Testis (tissue), 3 donors: ENCODE measurements around the gene DOK6. TPM values are rescaled to one million over a fixed set of nuclear protein-coding genes. Genes with fewer than 3 reads are reported as not detected.

ENCODE experiments used
- DNase-seq: peaks from one replicate; pipeline ENCODE4 v3.0.0-alpha.2; 2019
- H3K27ac ChIP-seq, 2 donors: fragments of 200-600 bp; sonication (generic); one replicate each; pipeline ENCODE4 v1.5.1; 2019
- H3K27me3 ChIP-seq: fragments of 200-600 bp; sonication (generic); one replicate; pipeline ENCODE4 v1.5.1; 2019
- H3K36me3 ChIP-seq: fragments of 200-600 bp; sonication (generic); one replicate; pipeline ENCODE4 v1.5.1; 2017; ENCODE audit warnings: low read depth; ENCODE audit errors: missing control alignments
- H3K4me1 ChIP-seq: fragments of 200-600 bp; sonication (generic); one replicate; pipeline ENCODE4 v1.5.1; 2019
- H3K4me3 ChIP-seq, 2 donors: fragments of 200-600 bp; sonication (generic); one replicate each; pipeline ENCODE4 v1.5.1; 2017 to 2019
- H3K9me3 ChIP-seq: fragments of 200-600 bp; sonication (generic); one replicate; pipeline ENCODE4 v1.5.1; 2017
- CTCF ChIP-seq, 3 experiments: fragments of 450-650 bp in 2 of 3; fragments of 200-600 bp in 1 of 3; sonication (generic) in 1 of 3; IDR thresholded peaks; one replicate each; pipeline ENCODE4 v1.5.1; 2016 to 2019; ENCODE audit warnings: antibody characterized with exemption in 3 of 3, mild to moderate bottlenecking in 2 of 3, moderate library complexity in 1 of 3
- POLR2A ChIP-seq: fragments of 450-650 bp; IDR thresholded peaks from one replicate; pipeline ENCODE4 v1.6.1; 2017; ENCODE audit warnings: antibody characterized with exemption, mild to moderate bottlenecking, moderate library complexity
- WGBS, 2 donors: methylation state at CpG; one replicate each; pipeline ENCODE4 v1.1.5; 2018; 5-methylcytosine and 5-hydroxymethylcytosine counted together
- intact Hi-C: fragments of 100-400 bp; cut with DNase I; formaldehyde crosslinking; loops from one replicate; pipeline ENCODE4 v1.15.1; 2023; ENCODE audit warnings: low total_unique reads
- polyA plus RNA-seq: library from polyadenylated mRNA; stranded (reverse); fragments of 350-450 nt; fragmentation: Illumina TruSeq; extraction: RNeasy Lipid Tissue Mini Kit (QIAGEN cat#74804); gene quantifications from one replicate; pipeline ENCODE4 v1.2.3, GENCODE V29; 2014; ENCODE audit warnings: low read depth, low replicate concordance; ENCODE audit not compliant: insufficient read depth
- total RNA-seq, 2 donors: library from RNA; depleted of rRNA; stranded (reverse); fragments of >200 nt; gene quantifications; one replicate each; pipeline ENCODE4 v1.2.3, GENCODE V29; 2016

Gene DOK6
- total and polyA plus RNA-seq, 3 donors from 2014 or later = 0.71 to 11.1 (median 8.5) TPM

GRCh38 chr18:69703461-69703860 is 302.8 kb downstream of the DOK6 start:
- no peaks in the 10 kb centered on the region for H3K27me3 ChIP-seq
- H3K9me3 ChIP-seq = no peaks in the 10 kb centered on the region
- no peak for DNase-seq
- no peaks in the 10 kb centered on the region for H3K4me1 ChIP-seq
- no peaks in the 10 kb centered on the region for H3K36me3 ChIP-seq
- no peak for TF ChIP-seq POLR2A
- TF ChIP-seq CTCF (IDR thresholded peaks at IDR 0.05) = no peak
- H3K4me3 ChIP-seq = no peak overlapping the region
- intact Hi-C loops = no loop called here
- H3K27ac ChIP-seq = no peak overlapping the region

- H3K9me3 ChIP-seq = no peaks in the 10 kb centered on the region
- no peak for DNase-seq
- no peak for TF ChIP-seq CTCF (IDR thresholded peaks at IDR 0.05)
- no peaks in the 10 kb centered on the region for H3K4me1 ChIP-seq
- no peaks in the 10 kb centered on the region for H3K36me3 ChIP-seq
- H3K27me3 ChIP-seq = no peaks in the 10 kb centered on the region
- intact Hi-C loops = no loop called here
- no peak overlapping the region for H3K27ac ChIP-seq
- 77 to 85% methylated on average over 2 of the region's 2 CpGs for WGBS, 2 donors
- no peak overlapping the region for H3K4me3 ChIP-seq
These were observed 305.3 kb downstream of the DOK6 start for GRCh38 chr18:69705987-69706386.

- no peaks in the 10 kb centered on the region for H3K36me3 ChIP-seq
- 90% methylated on average over 7 of the region's 7 CpGs for WGBS, 2 donors
- H3K9me3 ChIP-seq = no peaks in the 10 kb centered on the region
- H3K27me3 ChIP-seq = no peaks in the 10 kb centered on the region
- H3K4me3 ChIP-seq = no peak overlapping the region
- TF ChIP-seq CTCF (IDR thresholded peaks at IDR 0.05) (no peak), POLR2A (no peak)
- no peaks in the 10 kb centered on the region for H3K4me1 ChIP-seq
- no peak overlapping the region for H3K27ac ChIP-seq
- intact Hi-C loops = no loop called here
- no peak for DNase-seq
These were observed 308.2 kb downstream of the DOK6 start for GRCh38 chr18:69708844-69709243.

- Histone ChIP-seq H3K4me1 (no peaks in the 10 kb centered on the region), H3K4me3 (no peak overlapping the region), H3K9me3 (no peaks in the 10 kb centered on the region), H3K27ac (no peak overlapping the region), H3K36me3 (no peaks in the 10 kb centered on the region), H3K27me3 (no peaks in the 10 kb centered on the region)
- no peak for DNase-seq
- 85 to 92% methylated on average over 7 of the region's 7 CpGs for WGBS, 2 donors
- TF ChIP-seq CTCF (IDR thresholded peaks at IDR 0.05) (no peak), POLR2A (no peak)
- intact Hi-C loops = no loop called here
These were observed 314.6 kb downstream of the DOK6 start for GRCh38 chr18:69715191-69715795.

GRCh38 chr18:69717586-69717985 is 316.9 kb downstream of the DOK6 start:
- TF ChIP-seq CTCF (IDR thresholded peaks at IDR 0.05) = no peak
- TF ChIP-seq POLR2A = no peak
- no peak for DNase-seq
- H3K36me3 ChIP-seq = no peaks in the 10 kb centered on the region
- WGBS, 2 donors = 93 to 100% methylated on average over 2 of the region's 2 CpGs
- no peaks in the 10 kb centered on the region for H3K9me3 ChIP-seq
- no peak overlapping the region for H3K4me3 ChIP-seq
- no peaks in the 10 kb centered on the region for H3K4me1 ChIP-seq
- no peaks in the 10 kb centered on the region for H3K27me3 ChIP-seq
- intact Hi-C loops = no loop called here
- H3K27ac ChIP-seq = no peak overlapping the region
